Mesothelial cell of epicardium (in vitro differentiated cells): ENCODE measurements around the gene ALK. TPM values are rescaled to one million over a fixed set of nuclear protein-coding genes. Genes with fewer than 3 reads are reported as not detected.

Experiments used
- DNase-seq, 2 experiments: peaks; one replicate each; pipeline ENCODE4 v3.0.0; 2021; ENCODE audit warnings: low spot score in 2 of 2; ENCODE audit not compliant: unreplicated experiment in 2 of 2
- H3K27ac Mint-ChIP-seq: 2 replicates; pipeline ENCODE4 v1.8.0; 2021; ENCODE audit warnings: mixed read lengths
- H3K27me3 Mint-ChIP-seq: 2 replicates; pipeline ENCODE4 v1.8.0; 2021; ENCODE audit warnings: low read depth, mixed read lengths
- H3K36me3 Mint-ChIP-seq: 2 replicates; pipeline ENCODE4 v1.8.0; 2021; ENCODE audit warnings: mixed read lengths
- H3K4me1 Mint-ChIP-seq: 2 replicates; pipeline ENCODE4 v1.8.0; 2021; ENCODE audit warnings: mixed read lengths
- H3K4me3 Mint-ChIP-seq: 2 replicates; pipeline ENCODE4 v1.8.0; 2021; ENCODE audit warnings: mild to moderate bottlenecking, moderate library complexity, mixed read lengths
- H3K9me3 Mint-ChIP-seq: 2 replicates; pipeline ENCODE4 v1.8.0; 2021; ENCODE audit warnings: mixed read lengths
- total RNA-seq: library from RNA; stranded (reverse); gene quantifications from 3 replicates; pipeline ENCODE4 v1.2.1, GENCODE V29; 2021
- TF ChIP-seq, protein P1 (sequence below): fragments of 200-600 bp; sonication (generic); IDR thresholded peaks from one replicate; pipeline ENCODE4 v1.5.0; 2021; ENCODE audit warnings: antibody characterized with exemption; ENCODE audit not compliant: unreplicated experiment

Gene ALK
- total RNA-seq, 1 donor from 2014 or later = 0.13 TPM

DNA sequence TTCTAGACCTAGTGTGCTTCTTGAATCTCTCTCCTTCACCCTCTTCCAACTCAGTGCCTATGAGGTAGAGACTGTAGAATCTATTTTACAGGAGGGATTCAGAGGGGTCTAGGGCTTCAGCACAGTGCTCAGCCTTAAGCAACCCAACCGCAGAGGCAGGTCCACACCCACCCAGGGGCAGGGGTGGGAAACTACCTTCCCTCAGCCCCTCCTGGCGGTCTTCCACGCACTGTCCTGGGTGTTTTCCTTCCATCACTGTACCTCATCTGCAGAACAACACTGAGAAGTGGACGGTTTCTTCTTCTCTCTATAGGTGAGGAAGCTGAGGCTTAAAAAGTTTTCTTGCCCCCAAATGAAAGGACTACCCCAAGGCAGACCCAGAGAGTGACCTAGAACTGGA lies 222.3 kb downstream of the ALK start:
- H3K27me3 Mint-ChIP-seq = peaks cover 5% of the 10 kb centered on the region
- H3K36me3 Mint-ChIP-seq = no peaks in the 10 kb centered on the region
- peaks cover 3% of the 10 kb centered on the region for H3K9me3 Mint-ChIP-seq
- DNase-seq = no peak
- H3K4me1 Mint-ChIP-seq = no peaks in the 10 kb centered on the region
- TF ChIP-seq, protein P1, sequence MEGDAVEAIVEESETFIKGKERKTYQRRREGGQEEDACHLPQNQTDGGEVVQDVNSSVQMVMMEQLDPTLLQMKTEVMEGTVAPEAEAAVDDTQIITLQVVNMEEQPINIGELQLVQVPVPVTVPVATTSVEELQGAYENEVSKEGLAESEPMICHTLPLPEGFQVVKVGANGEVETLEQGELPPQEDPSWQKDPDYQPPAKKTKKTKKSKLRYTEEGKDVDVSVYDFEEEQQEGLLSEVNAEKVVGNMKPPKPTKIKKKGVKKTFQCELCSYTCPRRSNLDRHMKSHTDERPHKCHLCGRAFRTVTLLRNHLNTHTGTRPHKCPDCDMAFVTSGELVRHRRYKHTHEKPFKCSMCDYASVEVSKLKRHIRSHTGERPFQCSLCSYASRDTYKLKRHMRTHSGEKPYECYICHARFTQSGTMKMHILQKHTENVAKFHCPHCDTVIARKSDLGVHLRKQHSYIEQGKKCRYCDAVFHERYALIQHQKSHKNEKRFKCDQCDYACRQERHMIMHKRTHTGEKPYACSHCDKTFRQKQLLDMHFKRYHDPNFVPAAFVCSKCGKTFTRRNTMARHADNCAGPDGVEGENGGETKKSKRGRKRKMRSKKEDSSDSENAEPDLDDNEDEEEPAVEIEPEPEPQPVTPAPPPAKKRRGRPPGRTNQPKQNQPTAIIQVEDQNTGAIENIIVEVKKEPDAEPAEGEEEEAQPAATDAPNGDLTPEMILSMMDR = no peak
- no peak overlapping the region for H3K27ac Mint-ChIP-seq
- H3K4me3 Mint-ChIP-seq = no peak overlapping the region

GRCh38 chr2:29698216-29698615 lies 223.2 kb downstream of the ALK start:
- no peak for DNase-seq

GRCh38 chr2:29697715-29698114 lies 223.7 kb downstream of the ALK start:
- DNase-seq = no peak
- H3K36me3 Mint-ChIP-seq = no peaks in the 10 kb centered on the region
- H3K9me3 Mint-ChIP-seq = peaks cover 4% of the 10 kb centered on the region
- no peak overlapping the region for H3K4me3 Mint-ChIP-seq
- H3K27me3 Mint-ChIP-seq = peaks cover 5% of the 10 kb centered on the region
- TF ChIP-seq, protein P1 = no peak
- no peak overlapping the region for H3K27ac Mint-ChIP-seq
- H3K4me1 Mint-ChIP-seq = no peaks in the 10 kb centered on the region

More at GRCh38 chr2:29698216-29698615, 223.2 kb downstream of the ALK start:
- H3K27ac Mint-ChIP-seq = no peak overlapping the region
- H3K9me3 Mint-ChIP-seq = peaks cover 3% of the 10 kb centered on the region
- H3K27me3 Mint-ChIP-seq = peaks cover 5% of the 10 kb centered on the region
- no peaks in the 10 kb centered on the region for H3K36me3 Mint-ChIP-seq
- no peaks in the 10 kb centered on the region for H3K4me1 Mint-ChIP-seq
- TF ChIP-seq, protein P1 = no peak
- H3K4me3 Mint-ChIP-seq = no peak overlapping the region

DNA sequence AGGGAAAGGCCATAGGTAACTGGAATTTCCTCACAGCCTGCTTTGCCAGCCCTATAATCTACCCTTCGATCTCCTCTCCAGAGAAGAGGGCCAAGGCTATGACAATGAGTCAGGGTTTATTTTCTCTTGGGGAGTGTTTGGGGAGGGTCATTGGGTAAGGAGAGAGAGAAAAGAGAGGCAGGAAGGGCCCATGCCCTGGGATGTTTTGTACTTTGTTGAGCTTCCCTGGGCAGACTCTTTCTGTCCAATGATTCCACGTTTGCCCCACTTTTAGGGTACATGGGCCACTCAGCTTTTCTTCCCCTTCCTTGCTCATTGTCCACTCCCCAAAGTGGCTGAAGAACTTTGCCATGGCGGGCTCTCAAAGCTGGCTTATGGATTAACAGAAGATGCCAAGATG lies 224.2 kb downstream of the ALK start:
- no peaks in the 10 kb centered on the region for H3K36me3 Mint-ChIP-seq
- no peaks in the 10 kb centered on the region for H3K4me1 Mint-ChIP-seq
- H3K9me3 Mint-ChIP-seq = peaks cover 4% of the 10 kb centered on the region
- TF ChIP-seq, protein P1 = no peak
- no peak overlapping the region for H3K27ac Mint-ChIP-seq
- no peak for DNase-seq
- peaks cover 5% of the 10 kb centered on the region for H3K27me3 Mint-ChIP-seq
- no peak overlapping the region for H3K4me3 Mint-ChIP-seq

- no peaks in the 10 kb centered on the region for H3K36me3 Mint-ChIP-seq
- H3K4me3 Mint-ChIP-seq = no peak overlapping the region
- TF ChIP-seq, protein P1 = no peak
- H3K4me1 Mint-ChIP-seq = no peaks in the 10 kb centered on the region
- H3K27ac Mint-ChIP-seq = no peak overlapping the region
- peaks cover 8% of the 10 kb centered on the region for H3K9me3 Mint-ChIP-seq
- no peak for DNase-seq
- peaks cover 5% of the 10 kb centered on the region for H3K27me3 Mint-ChIP-seq
Observed at GRCh38 chr2:29694741-29695140, 226.6 kb downstream of the ALK start.

- no peak overlapping the region for H3K4me3 Mint-ChIP-seq
- H3K4me1 Mint-ChIP-seq = no peaks in the 10 kb centered on the region
- no peak for DNase-seq
- peaks cover 1% of the 10 kb centered on the region for H3K27me3 Mint-ChIP-seq
- TF ChIP-seq, protein P1 = no peak
- no peak overlapping the region for H3K27ac Mint-ChIP-seq
- H3K36me3 Mint-ChIP-seq = no peaks in the 10 kb centered on the region
- H3K9me3 Mint-ChIP-seq = peaks cover 8% of the 10 kb centered on the region
Observed at GRCh38 chr2:29691391-29691950, 229.9 kb downstream of the ALK start.
